Spleen (tissue), 7 donors: Measurements from ENCODE around the gene PTK6.

Experiments used
- POLR2A ChIP-seq, 3 donors: fragments of 450-650 bp; IDR thresholded peaks; one replicate each; pipeline ENCODE4 v1.5.1; 2017; ENCODE audit warnings: antibody characterized with exemption in 3 of 3, mild to moderate bottlenecking in 1 of 3
- POLR2AphosphoS5 ChIP-seq, 3 donors: sonication (generic); formaldehyde crosslinking; IDR thresholded peaks; one replicate each; pipeline ENCODE4 v1.5.1; 2017; ENCODE audit warnings: antibody characterized with exemption in 3 of 3
- TF ChIP-seq, protein P1 (sequence below), 11 experiments: fragments of 200-600 bp in 7 of 11; fragments of 450-650 bp in 4 of 11; sonication (generic) in 4 of 11; IDR thresholded peaks in 8 of 11; conservative IDR thresholded peaks in 3 of 11; 1 replicate in 7 of 11; 2 replicates in 4 of 11; pipeline versions ENCODE4 v1.4.0 to v1.8.0; 2016 to 2021; ENCODE audit warnings: antibody characterized with exemption in 11 of 11, inconsistent platforms in 4 of 11, mild to moderate bottlenecking in 1 of 11
- donor health status: DM: no; HTN: no; CAD: no; lungs with moderate emphysema.
- donor health status: DM: no; HTN: no; CAD: no.
- donor health status: DM: no; HTN: no; CAD: no.

DNA sequence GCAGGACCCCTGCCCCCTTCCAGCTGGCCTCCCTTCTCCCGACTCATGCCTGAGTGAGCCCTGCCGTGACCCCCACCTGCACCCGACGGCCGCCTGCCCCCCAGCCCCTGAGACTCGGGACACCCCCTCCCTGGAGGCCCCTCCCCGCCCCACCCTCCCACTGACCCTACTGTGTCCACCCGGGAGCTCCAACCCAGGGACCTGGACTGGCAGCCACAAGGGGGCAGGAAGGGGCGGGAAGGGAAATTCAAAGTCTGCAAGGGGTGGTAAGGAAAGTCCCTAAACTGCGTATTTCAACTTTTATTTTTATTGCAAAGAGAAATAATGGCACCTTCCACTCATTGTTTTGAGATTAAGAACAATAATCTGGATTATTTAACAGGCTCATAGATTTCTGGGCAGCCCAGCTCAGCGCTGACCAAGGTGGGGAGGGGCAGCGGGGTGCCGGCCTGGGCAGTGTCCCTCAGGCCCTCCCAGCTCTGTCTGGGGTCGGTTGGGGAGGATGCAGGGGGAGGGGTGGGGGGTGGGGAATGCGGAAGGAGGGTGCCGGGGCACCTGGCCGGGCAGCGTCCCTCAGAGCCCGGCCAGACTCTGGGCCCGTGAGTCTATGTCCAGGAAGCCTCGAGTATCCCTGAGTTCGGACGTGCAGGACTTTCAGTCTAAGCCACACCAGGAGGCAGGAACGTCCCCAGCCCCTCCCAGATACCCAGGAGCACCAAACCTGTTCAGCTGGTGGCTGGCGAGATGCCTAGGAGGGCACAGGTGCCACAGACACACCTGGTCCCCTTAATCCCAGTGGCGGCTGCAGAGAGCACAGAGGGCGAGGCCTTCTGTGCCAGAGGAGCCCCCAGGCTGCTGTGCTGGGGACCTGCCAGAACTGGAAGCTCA, 1.3 kb upstream of the PTK6 start:
- TF ChIP-seq POLR2A (IDR thresholded peaks at IDR 0.05), result no peak
- TF ChIP-seq, protein P1, sequence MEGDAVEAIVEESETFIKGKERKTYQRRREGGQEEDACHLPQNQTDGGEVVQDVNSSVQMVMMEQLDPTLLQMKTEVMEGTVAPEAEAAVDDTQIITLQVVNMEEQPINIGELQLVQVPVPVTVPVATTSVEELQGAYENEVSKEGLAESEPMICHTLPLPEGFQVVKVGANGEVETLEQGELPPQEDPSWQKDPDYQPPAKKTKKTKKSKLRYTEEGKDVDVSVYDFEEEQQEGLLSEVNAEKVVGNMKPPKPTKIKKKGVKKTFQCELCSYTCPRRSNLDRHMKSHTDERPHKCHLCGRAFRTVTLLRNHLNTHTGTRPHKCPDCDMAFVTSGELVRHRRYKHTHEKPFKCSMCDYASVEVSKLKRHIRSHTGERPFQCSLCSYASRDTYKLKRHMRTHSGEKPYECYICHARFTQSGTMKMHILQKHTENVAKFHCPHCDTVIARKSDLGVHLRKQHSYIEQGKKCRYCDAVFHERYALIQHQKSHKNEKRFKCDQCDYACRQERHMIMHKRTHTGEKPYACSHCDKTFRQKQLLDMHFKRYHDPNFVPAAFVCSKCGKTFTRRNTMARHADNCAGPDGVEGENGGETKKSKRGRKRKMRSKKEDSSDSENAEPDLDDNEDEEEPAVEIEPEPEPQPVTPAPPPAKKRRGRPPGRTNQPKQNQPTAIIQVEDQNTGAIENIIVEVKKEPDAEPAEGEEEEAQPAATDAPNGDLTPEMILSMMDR (IDR thresholded peaks at IDR 0.05 in 8 of 11, conservative IDR thresholded peaks at IDR 0.05 in 3 of 11), result peak in 5 of 11 experiments; percentile 30 to 60 (median 42)
- no peak for TF ChIP-seq POLR2AphosphoS5 (IDR thresholded peaks at IDR 0.05)
